Parathyroid adenoma (tissue), 2 donors: ENCODE data around the gene ACOX3.

Experiments
- H2AFZ ChIP-seq: fragments of 300-600 bp; sonication (generic); one replicate; pipeline ENCODE4 v1.7.0; 2017; ENCODE audit warnings: antibody characterized with exemption, mild to moderate bottlenecking
- H3K27ac ChIP-seq: fragments of 300-600 bp; sonication (generic); one replicate; pipeline ENCODE4 v1.7.0; 2017
- H3K27me3 ChIP-seq: fragments of 300-600 bp; sonication (generic); one replicate; pipeline ENCODE4 v1.7.0; 2017; ENCODE audit warnings: low read length; ENCODE audit not compliant: control insufficient read depth, insufficient read depth
- H3K36me3 ChIP-seq: fragments of 300-600 bp; sonication (generic); one replicate; pipeline ENCODE4 v1.7.0; 2017; ENCODE audit warnings: low read length; ENCODE audit not compliant: control insufficient read depth, insufficient read depth
- H3K4me1 ChIP-seq: fragments of 300-600 bp; sonication (generic); one replicate; pipeline ENCODE4 v1.7.0; 2017; ENCODE audit warnings: control low read depth
- H3K4me2 ChIP-seq: fragments of 300-600 bp; sonication (generic); one replicate; pipeline ENCODE4 v1.7.0; 2017; ENCODE audit warnings: low read length
- H3K4me3 ChIP-seq: fragments of 300-600 bp; sonication (generic); one replicate; pipeline ENCODE4 v1.7.0; 2017; ENCODE audit warnings: low read depth, low read length
- H3K79me2 ChIP-seq: fragments of 300-600 bp; sonication (generic); one replicate; pipeline ENCODE4 v1.7.0; 2017; ENCODE audit warnings: control low read depth
- H3K9ac ChIP-seq: fragments of 300-600 bp; sonication (generic); one replicate; pipeline ENCODE4 v1.7.0; 2017; ENCODE audit warnings: mild to moderate bottlenecking
- H3K9me3 ChIP-seq: fragments of 300-600 bp; sonication (generic); one replicate; pipeline ENCODE4 v1.7.0; 2017; ENCODE audit warnings: low read length; ENCODE audit not compliant: control insufficient read depth
- CTCF ChIP-seq: fragments of 300-600 bp; sonication (generic); IDR thresholded peaks from one replicate; pipeline ENCODE4 v1.7.0; 2017; ENCODE audit warnings: antibody characterized with exemption, mild to moderate bottlenecking
- donor health status: primary hyperparathyroidism.

ACOX3 gene

GRCh38 chr4:8402181-8402597, 38.3 kb downstream of the ACOX3 start:
- Histone ChIP-seq H3K27ac (peak overlapping the region; percentile 15), H3K4me3 (no peak overlapping the region), H3K4me1 (no peaks in the 10 kb centered on the region), H3K36me3 (no peaks in the 10 kb centered on the region), H3K79me2 (no peaks in the 10 kb centered on the region), H3K9ac (no peak overlapping the region), H3K27me3 (no peaks in the 10 kb centered on the region), H3K9me3 (no peaks in the 10 kb centered on the region), H2AFZ (no peak overlapping the region), H3K4me2 (no peak overlapping the region)
- TF ChIP-seq CTCF, result no peak

- no peak overlapping the region for H3K4me3 ChIP-seq
- no peak overlapping the region for H2AFZ ChIP-seq
- no peak overlapping the region for H3K4me2 ChIP-seq
- H3K9ac ChIP-seq, result no peak overlapping the region
- no peaks in the 10 kb centered on the region for H3K36me3 ChIP-seq
- no peaks in the 10 kb centered on the region for H3K27me3 ChIP-seq
- peak overlapping the region; percentile 15 for H3K27ac ChIP-seq
- no peak for TF ChIP-seq CTCF
- no peaks in the 10 kb centered on the region for H3K9me3 ChIP-seq
- no peaks in the 10 kb centered on the region for H3K4me1 ChIP-seq
- H3K79me2 ChIP-seq, result no peaks in the 10 kb centered on the region
Observed at GRCh38 chr4:8401665-8402064, 38.9 kb downstream of the ACOX3 start.

GRCh38 chr4:8400632-8401325, 39.7 kb downstream of the ACOX3 start:
- H3K9ac ChIP-seq, result no peak overlapping the region
- TF ChIP-seq CTCF, result no peak
- no peaks in the 10 kb centered on the region for H3K36me3 ChIP-seq
- H3K9me3 ChIP-seq, result no peaks in the 10 kb centered on the region
- H3K4me2 ChIP-seq, result no peak overlapping the region
- H2AFZ ChIP-seq, result no peak overlapping the region
- H3K79me2 ChIP-seq, result no peaks in the 10 kb centered on the region
- H3K4me3 ChIP-seq, result no peak overlapping the region
- H3K27ac ChIP-seq, result no peak overlapping the region
- H3K4me1 ChIP-seq, result no peaks in the 10 kb centered on the region
- no peaks in the 10 kb centered on the region for H3K27me3 ChIP-seq

- Histone ChIP-seq H3K9me3 (no peaks in the 10 kb centered on the region), H3K27me3 (no peaks in the 10 kb centered on the region), H3K36me3 (no peaks in the 10 kb centered on the region), H3K4me2 (no peak overlapping the region), H3K27ac (no peak overlapping the region), H3K4me1 (peaks cover 3% of the 10 kb centered on the region), H3K9ac (no peak overlapping the region), H2AFZ (no peak overlapping the region), H3K79me2 (no peaks in the 10 kb centered on the region), H3K4me3 (no peak overlapping the region)
- TF ChIP-seq CTCF, result no peak
Observed at GRCh38 chr4:8399298-8399697, 41.2 kb downstream of the ACOX3 start.

- Histone ChIP-seq H3K27me3 (no peaks in the 10 kb centered on the region), H3K9ac (no peak overlapping the region), H2AFZ (no peak overlapping the region), H3K4me3 (no peak overlapping the region), H3K27ac (no peak overlapping the region), H3K36me3 (no peaks in the 10 kb centered on the region), H3K9me3 (no peaks in the 10 kb centered on the region), H3K4me2 (no peak overlapping the region), H3K4me1 (peaks cover 3% of the 10 kb centered on the region), H3K79me2 (no peaks in the 10 kb centered on the region)
- TF ChIP-seq CTCF, result no peak
Observed at GRCh38 chr4:8398347-8398746, 42.2 kb downstream of the ACOX3 start.
